GM19025 (cell line): ENCODE measurements around the gene MYL12B.

ENCODE experiments used
- ATAC-seq: cut with Tn5 transposase; IDR thresholded peaks from one replicate; pipeline ENCODE4 v1.9.1; 2021; ENCODE audit warnings: mild to moderate bottlenecking, low read depth, moderate library complexity; ENCODE audit not compliant: unreplicated experiment

MYL12B gene

GRCh38 chr18:3234457-3234856 is 27.5 kb upstream of the MYL12B start:
- no peak for ATAC-seq

- ATAC-seq: no peak
These were observed 26.1 kb upstream of the MYL12B start for GRCh38 chr18:3235846-3236245.

GRCh38 chr18:3236470-3236869 is 25.5 kb upstream of the MYL12B start:
- no peak for ATAC-seq

GRCh38 chr18:3238742-3239141 is 23.2 kb upstream of the MYL12B start:
- no peak for ATAC-seq

- ATAC-seq: no peak
These were observed 16.8 kb upstream of the MYL12B start for GRCh38 chr18:3245185-3245564.

- peak; percentile 31 for ATAC-seq
These were observed 15.9 kb upstream of the MYL12B start for GRCh38 chr18:3245853-3246634.

GRCh38 chr18:3246635-3247239 is 15.2 kb upstream of the MYL12B start:
- no peak for ATAC-seq

GRCh38 chr18:3247240-3248061 is 14.5 kb upstream of the MYL12B start, which contains the start of gene MYL12A:
TSS of gene MYL12A (plus strand) at chr18:3247801. CDS start at chr18:3253248, 5,447 bp downstream.
- ATAC-seq: peak; percentile 76

GRCh38 chr18:3248062-3248657 is 13.8 kb upstream of the MYL12B start:
- no peak for ATAC-seq

- no peak for ATAC-seq
These were observed 13.1 kb upstream of the MYL12B start for GRCh38 chr18:3248658-3249359.

GRCh38 chr18:3250237-3251107 is 11.5 kb upstream of the MYL12B start:
- no peak for ATAC-seq

GRCh38 chr18:3251249-3251962 is 10.5 kb upstream of the MYL12B start:
- ATAC-seq: no peak

GRCh38 chr18:3251963-3252277 is 10.0 kb upstream of the MYL12B start:
- ATAC-seq: no peak

GRCh38 chr18:3252843-3253242 is 9.1 kb upstream of the MYL12B start:
- no peak for ATAC-seq

- no peak for ATAC-seq
These were observed 7.2 kb upstream of the MYL12B start for GRCh38 chr18:3254725-3255124.

- ATAC-seq: no peak
These were observed 6.2 kb upstream of the MYL12B start for GRCh38 chr18:3255611-3256165.

GRCh38 chr18:3256693-3257626 is 5.0 kb upstream of the MYL12B start:
- no peak for ATAC-seq
